ENCODE results near the gene FIBP. TPM values are rescaled to one million over a fixed set of nuclear protein-coding genes. Genes with fewer than 3 reads are reported as not detected.

FIBP gene
- total RNA-seq, 1 donor from 2014 or later: 77.8 TPM

DNA sequence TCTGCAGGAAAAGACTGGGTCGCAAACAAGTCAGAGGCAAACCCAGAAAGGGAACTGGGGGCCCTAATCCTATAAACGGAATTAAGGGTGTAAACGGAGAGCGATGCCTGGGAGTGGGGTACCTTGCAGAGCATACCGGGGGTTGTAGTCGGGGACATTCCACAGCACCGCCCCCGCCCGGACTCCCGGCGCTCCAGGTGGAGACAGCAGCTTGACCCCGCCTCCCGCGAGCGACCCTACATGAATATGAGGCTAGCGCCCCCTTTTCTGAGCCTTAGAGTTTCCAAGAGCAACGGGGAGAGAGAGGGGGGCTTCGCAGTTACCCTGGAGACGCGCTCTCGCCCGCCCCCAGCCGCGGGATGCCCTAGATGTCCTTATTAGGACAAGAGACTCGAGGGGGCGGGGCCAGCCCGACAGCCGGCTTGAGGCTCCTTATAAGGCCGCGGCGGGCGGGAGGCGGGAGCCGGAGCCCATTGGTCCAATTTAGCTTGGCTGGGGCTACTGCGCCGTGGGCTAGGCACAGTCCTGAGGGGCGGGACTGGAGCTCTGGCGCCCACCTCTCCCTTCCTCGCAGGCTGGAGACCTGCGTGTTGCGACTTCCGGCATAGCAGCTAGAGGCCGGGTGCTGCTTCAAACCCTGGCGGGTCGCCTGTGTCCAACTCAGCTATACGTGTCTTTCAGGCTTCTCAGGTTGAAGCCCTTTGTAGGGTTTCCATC, 29.0 kb downstream of the FIBP start:
- DNase-seq (ENCODE audit: low spot score, unreplicated experiment): peak; percentile 96
- Mint-ChIP-seq H3K36me3 (ENCODE audit: insufficient read depth) (peaks cover 20% of the 10 kb centered on the region), H3K9me3 (ENCODE audit: low read depth) (no peaks in the 10 kb centered on the region), H3K4me3 (ENCODE audit: low read depth) (peak overlapping the region; percentile 87), H3K4me1 (ENCODE audit: low read depth) (peaks cover 27% of the 10 kb centered on the region), H3K27ac (peak overlapping the region; percentile 99), H3K27me3 (no peaks in the 10 kb centered on the region)
- TF ChIP-seq, protein P1, sequence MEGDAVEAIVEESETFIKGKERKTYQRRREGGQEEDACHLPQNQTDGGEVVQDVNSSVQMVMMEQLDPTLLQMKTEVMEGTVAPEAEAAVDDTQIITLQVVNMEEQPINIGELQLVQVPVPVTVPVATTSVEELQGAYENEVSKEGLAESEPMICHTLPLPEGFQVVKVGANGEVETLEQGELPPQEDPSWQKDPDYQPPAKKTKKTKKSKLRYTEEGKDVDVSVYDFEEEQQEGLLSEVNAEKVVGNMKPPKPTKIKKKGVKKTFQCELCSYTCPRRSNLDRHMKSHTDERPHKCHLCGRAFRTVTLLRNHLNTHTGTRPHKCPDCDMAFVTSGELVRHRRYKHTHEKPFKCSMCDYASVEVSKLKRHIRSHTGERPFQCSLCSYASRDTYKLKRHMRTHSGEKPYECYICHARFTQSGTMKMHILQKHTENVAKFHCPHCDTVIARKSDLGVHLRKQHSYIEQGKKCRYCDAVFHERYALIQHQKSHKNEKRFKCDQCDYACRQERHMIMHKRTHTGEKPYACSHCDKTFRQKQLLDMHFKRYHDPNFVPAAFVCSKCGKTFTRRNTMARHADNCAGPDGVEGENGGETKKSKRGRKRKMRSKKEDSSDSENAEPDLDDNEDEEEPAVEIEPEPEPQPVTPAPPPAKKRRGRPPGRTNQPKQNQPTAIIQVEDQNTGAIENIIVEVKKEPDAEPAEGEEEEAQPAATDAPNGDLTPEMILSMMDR (IDR thresholded peaks at IDR 0.05; ENCODE audit: unreplicated experiment): peak; percentile 35

DNA sequence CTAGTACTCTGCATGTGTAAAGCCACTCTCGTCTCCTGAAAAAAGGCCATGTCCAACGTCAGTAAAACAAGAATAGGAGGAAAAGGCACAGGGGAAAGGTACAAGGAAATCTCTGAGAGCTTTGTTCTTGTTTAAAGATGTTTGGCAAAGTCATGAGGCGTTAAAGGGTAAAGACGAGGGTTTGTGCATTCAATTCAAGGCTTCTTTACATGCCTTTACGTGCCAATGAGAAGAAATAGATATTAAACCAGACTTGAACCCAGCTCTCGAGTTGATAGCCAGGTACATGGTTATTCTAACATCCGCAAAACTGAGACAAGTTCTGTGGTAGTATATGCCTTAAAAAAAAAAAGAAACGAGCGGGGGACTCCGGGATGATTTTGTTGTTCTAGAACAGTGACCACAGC, 29.6 kb downstream of the FIBP start:
- TF ChIP-seq, protein P1 (IDR thresholded peaks at IDR 0.05; ENCODE audit: unreplicated experiment): no peak
- Mint-ChIP-seq H3K4me3 (ENCODE audit: low read depth) (peak overlapping the region; percentile 87), H3K27me3 (no peaks in the 10 kb centered on the region), H3K9me3 (ENCODE audit: low read depth) (no peaks in the 10 kb centered on the region), H3K4me1 (ENCODE audit: low read depth) (peaks cover 27% of the 10 kb centered on the region), H3K27ac (peak overlapping the region; percentile 99), H3K36me3 (ENCODE audit: insufficient read depth) (peaks cover 21% of the 10 kb centered on the region)
- DNase-seq (ENCODE audit: low spot score, unreplicated experiment): no peak

DNA sequence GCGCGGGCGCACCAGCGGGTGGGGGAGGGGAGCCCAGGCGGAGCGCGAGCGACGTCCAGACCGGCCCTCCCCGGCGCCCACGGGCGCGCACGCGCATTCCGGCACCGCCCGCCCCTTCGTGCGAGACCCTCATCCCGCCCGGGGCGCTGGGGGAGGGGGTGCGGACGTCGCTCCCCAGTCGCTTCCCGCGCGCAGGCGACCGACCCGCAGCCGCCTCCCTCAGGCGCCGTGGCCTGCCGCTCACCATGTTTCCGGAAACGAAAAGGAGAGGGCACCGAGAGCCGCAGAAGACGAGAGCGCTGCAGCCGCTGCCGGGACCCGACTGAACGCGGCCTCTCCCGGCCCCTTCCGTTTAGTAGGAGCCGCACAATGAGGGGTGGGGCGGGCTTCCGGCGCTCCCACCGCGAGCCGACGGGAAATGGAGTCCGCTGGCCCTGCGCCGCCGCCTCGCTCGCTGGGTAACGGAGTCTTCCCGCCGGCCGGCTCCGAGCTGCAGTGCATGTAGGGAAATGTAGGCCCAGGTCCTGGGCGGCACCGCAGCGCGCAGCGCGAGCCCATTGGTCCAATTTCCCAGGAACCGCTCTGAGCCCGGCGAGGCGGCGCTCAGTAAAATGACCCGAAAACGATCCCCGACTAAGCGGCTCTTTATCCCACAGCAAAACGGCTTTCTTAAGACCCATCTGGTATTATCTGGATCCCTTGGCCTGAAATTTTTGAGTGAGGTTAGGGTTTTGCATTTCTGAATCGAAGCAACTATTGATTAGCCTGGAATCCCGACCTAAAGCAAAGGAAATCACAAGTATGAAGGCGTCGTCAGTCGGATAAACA, 30.2 kb downstream of the FIBP start, which contains the start of gene CFL1:
CFL1 (minus strand) TSS at position 328 of the 828 bp plus-strand sequence; CDS start at position 247, 81 bp downstream.
- Mint-ChIP-seq H3K36me3 (ENCODE audit: insufficient read depth) (peaks cover 26% of the 10 kb centered on the region), H3K9me3 (ENCODE audit: low read depth) (no peaks in the 10 kb centered on the region), H3K27me3 (no peaks in the 10 kb centered on the region), H3K4me3 (ENCODE audit: low read depth) (peak within 1 kb of the TSS; percentile 89), H3K27ac (peak within 1 kb of the TSS; percentile 99), H3K4me1 (ENCODE audit: low read depth) (peaks cover 27% of the 10 kb centered on the region)
- peak; percentile 94 for DNase-seq (ENCODE audit: low spot score, unreplicated experiment)
- TF ChIP-seq, protein P1 (IDR thresholded peaks at IDR 0.05; ENCODE audit: unreplicated experiment): no peak

DNA sequence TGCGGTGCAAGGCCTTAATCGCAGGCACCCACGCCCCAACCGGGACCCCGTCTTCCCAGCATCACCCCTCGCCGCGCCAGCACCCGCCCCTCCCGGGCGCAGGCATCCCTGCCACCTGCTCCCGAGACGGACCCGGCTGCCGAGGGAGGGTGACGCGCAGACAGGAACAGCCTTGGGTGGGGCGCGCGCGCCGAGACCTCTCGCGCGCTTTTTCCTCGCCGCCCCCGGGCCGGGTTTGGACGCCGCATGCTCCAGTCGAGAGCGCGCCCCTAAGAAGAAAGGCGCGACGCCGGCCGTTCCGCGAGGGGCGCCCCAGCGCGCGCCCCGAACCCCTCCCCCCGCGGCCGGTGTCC, 30.8 kb downstream of the FIBP start:
- Mint-ChIP-seq H3K27ac (no peak overlapping the region), H3K36me3 (ENCODE audit: insufficient read depth) (peaks cover 24% of the 10 kb centered on the region), H3K9me3 (ENCODE audit: low read depth) (no peaks in the 10 kb centered on the region), H3K4me3 (ENCODE audit: low read depth) (peak overlapping the region; percentile 89), H3K27me3 (no peaks in the 10 kb centered on the region), H3K4me1 (ENCODE audit: low read depth) (peaks cover 27% of the 10 kb centered on the region)
- peak; percentile 45 for DNase-seq (ENCODE audit: low spot score, unreplicated experiment)
- TF ChIP-seq, protein P1 (IDR thresholded peaks at IDR 0.05; ENCODE audit: unreplicated experiment): no peak

DNA sequence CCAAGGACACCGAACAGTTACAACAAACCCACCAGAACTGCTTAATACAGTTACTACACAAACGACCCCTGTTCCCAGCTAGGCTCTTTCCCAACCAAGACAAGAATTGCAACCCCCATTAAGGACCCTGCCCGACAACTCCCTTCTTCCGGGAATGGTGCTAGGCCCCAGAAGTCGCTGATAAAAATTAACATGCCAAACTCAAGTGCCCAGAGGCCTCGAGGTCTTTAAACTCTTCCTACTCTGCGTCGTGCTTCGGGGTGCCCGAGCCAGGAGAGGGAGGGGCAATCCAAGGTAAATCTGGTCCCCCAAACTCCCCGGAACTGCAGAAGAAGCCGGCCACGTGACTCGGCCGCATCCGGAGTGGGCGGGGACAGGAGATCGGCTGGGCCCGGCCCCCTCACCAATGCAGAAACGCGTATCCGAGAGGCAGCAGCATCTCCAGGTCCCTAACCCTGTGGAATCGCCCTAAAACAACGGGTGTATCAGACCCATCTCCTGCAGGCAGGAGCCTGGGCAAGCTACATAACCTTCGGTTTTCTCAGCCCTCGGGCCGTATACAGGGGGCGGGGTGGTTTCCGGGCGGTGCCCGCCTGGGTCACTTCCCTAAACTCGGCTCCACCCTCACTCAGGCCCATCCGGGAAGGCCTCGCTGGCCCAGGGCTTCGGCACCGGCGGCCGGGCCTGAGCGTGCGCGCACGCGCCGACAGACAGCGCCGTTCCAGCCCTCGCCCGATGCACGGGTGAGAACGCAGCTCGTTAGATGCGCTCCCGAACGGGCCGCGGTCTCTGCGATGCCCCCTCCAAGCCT, 31.4 kb downstream of the FIBP start:
- Mint-ChIP-seq H3K9me3 (ENCODE audit: low read depth) (no peaks in the 10 kb centered on the region), H3K27ac (peak overlapping the region; percentile 95), H3K27me3 (no peaks in the 10 kb centered on the region), H3K4me1 (ENCODE audit: low read depth) (peaks cover 27% of the 10 kb centered on the region), H3K36me3 (ENCODE audit: insufficient read depth) (peaks cover 27% of the 10 kb centered on the region), H3K4me3 (ENCODE audit: low read depth) (peak overlapping the region; percentile 89)
- DNase-seq (ENCODE audit: low spot score, unreplicated experiment): peak; percentile 48
- TF ChIP-seq, protein P1 (IDR thresholded peaks at IDR 0.05; ENCODE audit: unreplicated experiment): no peak
